HG03066 (cell line): ENCODE data around the gene IQCH.

Experiments used
- ATAC-seq: cut with Tn5 transposase; IDR thresholded peaks from one replicate; pipeline ENCODE4 v1.9.1; 2021; ENCODE audit warnings: low read depth; ENCODE audit not compliant: unreplicated experiment

IQCH gene

GRCh38 chr15:67550522-67550921, 295.9 kb downstream of the IQCH start:
- no peak for ATAC-seq

GRCh38 chr15:67551207-67551743, 296.7 kb downstream of the IQCH start:
- ATAC-seq: no peak
